ENCODE results near the gene SYT8. TPM values are rescaled to one million over a fixed set of nuclear protein-coding genes. Genes with fewer than 3 reads are reported as not detected.

The SYT8 gene
- total and polyA plus RNA-seq, 2 donors from 2014 or later = 1.2 to 1.7 TPM

- Histone ChIP-seq H3K36me3 (ENCODE audit: control insufficient read depth in 2 of 3, insufficient read depth in 3 of 3, low read length in 3 of 3) (no peaks in the 10 kb centered on the region), H3K4me1 (ENCODE audit: control insufficient read depth in 2 of 3, insufficient read depth in 2 of 3, low read depth in 1 of 3, low read length in 3 of 3) (peaks cover 2 to 10% (median 3%) of the 10 kb centered on the region in 3 donors), H3K9ac (ENCODE audit: low read length in 3 of 3) (no peak overlapping the region), H3K27me3 (ENCODE audit: control insufficient read depth, insufficient read depth, low read length) (peaks cover 2% of the 10 kb centered on the region), H3K27ac (ENCODE audit: low read depth in 2 of 2, low read length in 2 of 2) (no peak overlapping the region), H3K9me3 (ENCODE audit: control insufficient read depth in 2 of 3, insufficient read depth in 1 of 3, low read length in 3 of 3) (no peaks in the 10 kb centered on the region), H3K4me3 (ENCODE audit: low read length in 3 of 3) (no peak overlapping the region)
- no peak for FAIRE-seq
- peak in 1 of 5 donors; percentile 82 for DNase-seq
- no peak for TF ChIP-seq CTCF (IDR thresholded peaks at IDR 0.05; ENCODE audit: borderline replicate concordance, extremely low read depth, insufficient read depth)
- intact Hi-C loops (cut with DNase I) = loop anchor here (10.0 kb wide), 1 partner anchor 315 kb away; no protein-coding TSS in a partner anchor
These were observed 5.4 kb downstream of the SYT8 start for GRCh38 chr11:1839924-1840779.

- FAIRE-seq (no peak), DNase-seq (peak in 1 of 5 donors; percentile 71)
- intact Hi-C loops (cut with DNase I) = no loop called here
- H3K4me3 ChIP-seq (ENCODE audit: low read length in 3 of 3) = no peak overlapping the region
- no peaks in the 10 kb centered on the region for H3K9me3 ChIP-seq (ENCODE audit: control insufficient read depth in 2 of 3, insufficient read depth in 1 of 3, low read length in 3 of 3)
- no peak overlapping the region for H3K9ac ChIP-seq (ENCODE audit: low read length in 3 of 3)
- H3K27me3 ChIP-seq (ENCODE audit: control insufficient read depth, insufficient read depth, low read length) = peaks cover 2% of the 10 kb centered on the region
- no peak overlapping the region for H3K27ac ChIP-seq (ENCODE audit: low read depth in 2 of 2, low read length in 2 of 2)
- H3K4me1 ChIP-seq (ENCODE audit: control insufficient read depth in 2 of 3, insufficient read depth in 2 of 3, low read depth in 1 of 3, low read length in 3 of 3) = peaks cover 3 to 12% (median 4%) of the 10 kb centered on the region in 3 donors
- TF ChIP-seq CTCF (IDR thresholded peaks at IDR 0.05; ENCODE audit: borderline replicate concordance, extremely low read depth, insufficient read depth) = no peak
- no peaks in the 10 kb centered on the region for H3K36me3 ChIP-seq (ENCODE audit: control insufficient read depth in 2 of 3, insufficient read depth in 3 of 3, low read length in 3 of 3)
These were observed 6.1 kb downstream of the SYT8 start for GRCh38 chr11:1840780-1841480.

- Histone ChIP-seq H3K36me3 (ENCODE audit: control insufficient read depth in 2 of 3, insufficient read depth in 3 of 3, low read length in 3 of 3) (no peaks in the 10 kb centered on the region), H3K27ac (ENCODE audit: low read depth in 2 of 2, low read length in 2 of 2) (no peak overlapping the region), H3K27me3 (ENCODE audit: control insufficient read depth, insufficient read depth, low read length) (peaks cover 2% of the 10 kb centered on the region), H3K4me1 (ENCODE audit: control insufficient read depth in 2 of 3, insufficient read depth in 2 of 3, low read depth in 1 of 3, low read length in 3 of 3) (peaks cover 3 to 12% (median 4%) of the 10 kb centered on the region in 3 donors), H3K9me3 (ENCODE audit: control insufficient read depth in 2 of 3, insufficient read depth in 1 of 3, low read length in 3 of 3) (no peaks in the 10 kb centered on the region), H3K9ac (ENCODE audit: low read length in 3 of 3) (no peak overlapping the region), H3K4me3 (ENCODE audit: low read length in 3 of 3) (no peak overlapping the region)
- DNase-seq (peak in 1 of 5 donors; percentile 64), FAIRE-seq (no peak)
- intact Hi-C loops (cut with DNase I) = no loop called here
- TF ChIP-seq CTCF (IDR thresholded peaks at IDR 0.05; ENCODE audit: borderline replicate concordance, extremely low read depth, insufficient read depth) = no peak
These were observed 6.8 kb downstream of the SYT8 start for GRCh38 chr11:1841511-1842148.
